HEK293 (cell line): ENCODE data around the gene PAEP.

Experiments
- CTCF ChIA-PET: fragments of 350-600 bp; formaldehyde crosslinking; extraction: SDS; loops from one replicate; lab custom pipeline; 2021; ENCODE audit warnings: antibody characterized with exemption; lab: Yijun Ruan, JAX
- POLR2A ChIA-PET: fragments of 300-600 bp; formaldehyde crosslinking; extraction: SDS; loops from one replicate; lab custom pipeline; 2020; ENCODE audit warnings: antibody characterized with exemption, inconsistent platforms; lab: Yijun Ruan, JAX
- H3K27ac ChIP-seq: fragments of 200-500 bp; sonication (Bioruptor generic); 2 replicates; pipeline ENCODE4 v1.5.1; 2014; ENCODE audit warnings: low read depth, low read length, control low read depth, inconsistent platforms; ENCODE audit errors: extremely low read depth
- H3K36me3 ChIP-seq, 2 experiments: fragments of 200-500 bp in 1 of 2; sonication (Bioruptor generic) in 1 of 2; 1 replicate in 1 of 2; 2 replicates in 1 of 2; pipeline ENCODE4 v1.5.1; 2014 to 2017; ENCODE audit warnings: inconsistent platforms in 2 of 2, low read length in 2 of 2; ENCODE audit not compliant: control insufficient read depth in 2 of 2, insufficient read depth in 1 of 2
- H3K4me1 ChIP-seq: fragments of 200-500 bp; sonication (Bioruptor generic); 2 replicates; pipeline ENCODE4 v1.5.1; 2014; ENCODE audit warnings: mild to moderate bottlenecking, low read length, inconsistent platforms; ENCODE audit not compliant: control insufficient read depth, insufficient read depth
- H3K4me3 ChIP-seq: 2 replicates; pipeline ENCODE4 v1.5.1; 2011; ENCODE audit warnings: low read depth, mild to moderate bottlenecking, control low read depth, low read length, moderate library complexity
- H3K9me3 ChIP-seq: fragments of 200-500 bp; sonication (Bioruptor generic); 2 replicates; pipeline ENCODE4 v1.5.1; 2014; ENCODE audit warnings: low read depth, low read length, inconsistent platforms; ENCODE audit not compliant: control insufficient read depth, insufficient read depth
- GFI1B ChIP-seq: fragments of 450-650 bp; formaldehyde crosslinking; IDR thresholded peaks from 2 replicates; pipeline ENCODE4 v1.5.1; 2016; ENCODE audit warnings: missing biosample characterization, missing genetic modification characterization
- PRDM2 ChIP-seq: fragments of 450-650 bp; formaldehyde crosslinking; IDR thresholded peaks from 2 replicates; pipeline ENCODE4 v1.5.1; 2016; ENCODE audit warnings: missing biosample characterization, missing genetic modification characterization, borderline replicate concordance
- REST ChIP-seq: fragments of 450-650 bp; formaldehyde crosslinking; IDR thresholded peaks from 2 replicates; pipeline ENCODE4 v1.5.1; 2016; ENCODE audit warnings: missing biosample characterization, missing genetic modification characterization
- WT1 ChIP-seq: fragments of 450-650 bp; formaldehyde crosslinking; IDR thresholded peaks from 2 replicates; pipeline ENCODE4 v1.5.1; 2016; ENCODE audit warnings: missing biosample characterization, missing genetic modification characterization
- ZBTB11 ChIP-seq: fragments of 450-650 bp; formaldehyde crosslinking; conservative IDR thresholded peaks from 2 replicates; pipeline ENCODE4 v1.5.1; 2016; ENCODE audit warnings: low read depth, missing biosample characterization, missing genetic modification characterization
- ZBTB48 ChIP-seq: fragments of 450-650 bp; formaldehyde crosslinking; IDR thresholded peaks from 2 replicates; pipeline ENCODE4 v1.5.1; 2016; ENCODE audit warnings: missing biosample characterization, missing genetic modification characterization
- ZEB2 ChIP-seq: fragments of 450-650 bp; formaldehyde crosslinking; IDR thresholded peaks from 2 replicates; pipeline ENCODE4 v1.5.1; 2016; ENCODE audit warnings: missing biosample characterization, missing genetic modification characterization
- ZFHX2 ChIP-seq: fragments of 450-650 bp; formaldehyde crosslinking; conservative IDR thresholded peaks from 2 replicates; pipeline ENCODE4 v1.5.1; 2016; ENCODE audit warnings: missing biosample characterization, missing genetic modification characterization
- ZNF239 ChIP-seq: fragments of 450-650 bp; formaldehyde crosslinking; IDR thresholded peaks from 2 replicates; pipeline ENCODE4 v1.5.1; 2016; ENCODE audit warnings: missing biosample characterization, missing genetic modification characterization
- ZNF274 ChIP-seq, 2 experiments: fragments of 200-500 bp in 1 of 2; fragments of 450-650 bp in 1 of 2; sonication (Bioruptor generic) in 1 of 2; formaldehyde crosslinking in 1 of 2; IDR thresholded peaks; 2 replicates each; pipeline versions ENCODE4 v1.5.1 to v1.6.1; 2014 to 2016; ENCODE audit warnings: borderline replicate concordance in 1 of 2, inconsistent platforms in 1 of 2, low read length in 1 of 2, missing biosample characterization in 1 of 2, missing genetic modification characterization in 1 of 2
- ZNF280D ChIP-seq: fragments of 450-650 bp; formaldehyde crosslinking; IDR thresholded peaks from 2 replicates; pipeline ENCODE4 v1.5.1; 2016; ENCODE audit warnings: missing biosample characterization, missing genetic modification characterization
- ZNF488 ChIP-seq: fragments of 450-650 bp; formaldehyde crosslinking; IDR thresholded peaks from 2 replicates; pipeline ENCODE4 v1.5.1; 2016; ENCODE audit warnings: missing biosample characterization, missing genetic modification characterization
- ZNF521 ChIP-seq: fragments of 450-650 bp; formaldehyde crosslinking; IDR thresholded peaks from 2 replicates; pipeline ENCODE4 v1.5.1; 2017; ENCODE audit warnings: missing biosample characterization, mild to moderate bottlenecking, missing genetic modification characterization
- ZNF776 ChIP-seq: fragments of 450-650 bp; formaldehyde crosslinking; IDR thresholded peaks from 2 replicates; pipeline ENCODE4 v1.5.0; 2017; ENCODE audit warnings: missing biosample characterization, missing genetic modification characterization, borderline replicate concordance
- ZNF791 ChIP-seq: fragments of 450-650 bp; formaldehyde crosslinking; IDR thresholded peaks from 2 replicates; pipeline ENCODE4 v1.5.1; 2016; ENCODE audit warnings: missing biosample characterization, missing genetic modification characterization
- ZNF792 ChIP-seq: fragments of 450-650 bp; formaldehyde crosslinking; IDR thresholded peaks from 2 replicates; pipeline ENCODE4 v1.5.1; 2016; ENCODE audit warnings: missing biosample characterization, missing genetic modification characterization

PAEP gene

GRCh38 chr9:135592625-135593024, 31.1 kb downstream of the PAEP start:
- no peaks in the 10 kb centered on the region for H3K9me3 ChIP-seq
- POLR2A ChIA-PET = interaction anchor here (1.0 kb wide), 1 partner anchor 17 kb away, joined by 7 read pairs; no protein-coding TSS in a partner anchor
- TF ChIP-seq ZNF280D (tag by site-specific recombination) (no peak), ZBTB11 (no peak), ZNF239 (tag by site-specific recombination) (no peak), PRDM2 (tag by site-specific recombination) (no peak), ZNF791 (no peak), GFI1B (tag by site-specific recombination) (no peak), WT1 (tag by site-specific recombination) (no peak), ZNF776 (tag by site-specific recombination) (no peak), REST (tag by site-specific recombination) (no peak), ZBTB48 (tag by site-specific recombination) (no peak), ZNF488 (tag by site-specific recombination) (no peak), ZEB2 (no peak), ZNF521 (tag by site-specific recombination) (no peak), ZNF274 (IDR thresholded peaks at IDR 0.05; ENCODE audit: low read length) (no peak), ZNF274 (tag by site-specific recombination; IDR thresholded peaks at IDR 0.05; ENCODE audit: borderline replicate concordance) (no peak), ZFHX2 (tag by site-specific recombination) (no peak), ZNF792 (tag by site-specific recombination) (no peak)
- no peaks in the 10 kb centered on the region for H3K4me1 ChIP-seq
- CTCF ChIA-PET = interaction anchor here (2.2 kb wide), 1 partner anchor 9 kb away, joined by 7 read pairs; no protein-coding TSS in a partner anchor
- no peak overlapping the region for H3K4me3 ChIP-seq
- H3K27ac ChIP-seq = no peak overlapping the region
- no peaks in the 10 kb centered on the region for H3K36me3 ChIP-seq
